Measurements from ENCODE around the gene NUTF2. TPM values are rescaled to one million over a fixed set of nuclear protein-coding genes. Genes with fewer than 3 reads are reported as not detected.

The NUTF2 gene
- total RNA-seq, 1 donor from 2014 or later, result 121 TPM

DNA sequence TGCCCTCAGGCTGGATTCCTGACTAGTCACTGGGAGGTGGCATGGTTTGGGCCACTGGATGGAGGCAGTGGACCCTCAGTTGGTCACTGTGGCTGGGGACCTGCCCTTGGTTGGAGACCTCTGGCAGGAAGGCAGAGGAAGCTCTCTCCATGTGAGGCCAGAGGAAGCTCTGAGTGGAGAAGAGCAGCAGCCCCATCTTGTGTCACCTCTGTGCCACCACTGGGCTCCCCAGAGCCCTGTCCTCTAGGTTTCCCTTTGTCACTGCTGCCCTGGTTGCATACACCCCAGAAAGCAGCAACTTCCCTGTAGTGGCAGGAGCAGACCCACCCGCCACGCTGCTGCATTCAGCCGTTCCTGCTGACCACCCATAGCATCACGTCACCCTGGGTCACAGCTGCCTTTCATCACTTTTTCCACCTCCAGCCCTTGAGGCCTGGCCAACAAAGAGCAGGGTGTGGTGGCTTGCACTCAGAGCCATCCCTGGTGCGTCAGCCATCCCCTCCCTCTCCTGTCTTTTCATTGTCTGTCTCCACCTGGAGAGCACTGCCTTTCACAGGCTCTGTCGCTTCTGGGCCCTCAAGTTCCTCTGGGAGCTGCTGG lies 73.0 kb downstream of the NUTF2 start:
- TF ChIP-seq, protein P1, sequence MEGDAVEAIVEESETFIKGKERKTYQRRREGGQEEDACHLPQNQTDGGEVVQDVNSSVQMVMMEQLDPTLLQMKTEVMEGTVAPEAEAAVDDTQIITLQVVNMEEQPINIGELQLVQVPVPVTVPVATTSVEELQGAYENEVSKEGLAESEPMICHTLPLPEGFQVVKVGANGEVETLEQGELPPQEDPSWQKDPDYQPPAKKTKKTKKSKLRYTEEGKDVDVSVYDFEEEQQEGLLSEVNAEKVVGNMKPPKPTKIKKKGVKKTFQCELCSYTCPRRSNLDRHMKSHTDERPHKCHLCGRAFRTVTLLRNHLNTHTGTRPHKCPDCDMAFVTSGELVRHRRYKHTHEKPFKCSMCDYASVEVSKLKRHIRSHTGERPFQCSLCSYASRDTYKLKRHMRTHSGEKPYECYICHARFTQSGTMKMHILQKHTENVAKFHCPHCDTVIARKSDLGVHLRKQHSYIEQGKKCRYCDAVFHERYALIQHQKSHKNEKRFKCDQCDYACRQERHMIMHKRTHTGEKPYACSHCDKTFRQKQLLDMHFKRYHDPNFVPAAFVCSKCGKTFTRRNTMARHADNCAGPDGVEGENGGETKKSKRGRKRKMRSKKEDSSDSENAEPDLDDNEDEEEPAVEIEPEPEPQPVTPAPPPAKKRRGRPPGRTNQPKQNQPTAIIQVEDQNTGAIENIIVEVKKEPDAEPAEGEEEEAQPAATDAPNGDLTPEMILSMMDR (IDR thresholded peaks at IDR 0.05), result no peak
- no peak overlapping the region for H3K27ac Mint-ChIP-seq (ENCODE audit: unreplicated experiment)
- DNase-seq (ENCODE audit: extremely low spot score, unreplicated experiment), result no peak
- peaks cover 21% of the 10 kb centered on the region for H3K4me1 Mint-ChIP-seq (ENCODE audit: unreplicated experiment)
- peaks cover under 1% of the 10 kb centered on the region for H3K36me3 Mint-ChIP-seq (ENCODE audit: unreplicated experiment)
- H3K27me3 Mint-ChIP-seq (ENCODE audit: unreplicated experiment), result no peaks in the 10 kb centered on the region
- H3K9me3 Mint-ChIP-seq (ENCODE audit: unreplicated experiment), result no peaks in the 10 kb centered on the region
- no peak overlapping the region for H3K4me3 Mint-ChIP-seq (ENCODE audit: unreplicated experiment)

Other genes starting within 250 kb of the NUTF2 start
- gene CARMIL2, start 201.8 kb upstream of the NUTF2 start, total RNA-seq, result 0.94 and 1.7 TPM in 2 replicates
- 21.3 and 23.1 TPM in 2 replicates for gene ACD, start 186.7 kb upstream of the NUTF2 start, total RNA-seq
- 4.1 and 4.6 TPM in 2 replicates for gene PARD6A, start 186.0 kb upstream of the NUTF2 start, total RNA-seq
- 10.9 and 11.7 TPM in 2 replicates for gene ENKD1, start 180.2 kb upstream of the NUTF2 start, total RNA-seq
- 2.1 and 2.8 TPM in 2 replicates for gene C16orf86, start 180.1 kb upstream of the NUTF2 start, total RNA-seq
- gene GFOD2, start 127.6 kb upstream of the NUTF2 start, total RNA-seq, result 21.9 and 22.2 TPM in 2 replicates
- 18.9 and 19.5 TPM in 2 replicates for gene RANBP10, start 40.4 kb upstream of the NUTF2 start, total RNA-seq
- gene TSNAXIP1, start 40.0 kb upstream of the NUTF2 start, total RNA-seq, result 3.6 and 4.1 TPM in 2 replicates
- 29.5 and 30.0 TPM in 2 replicates for gene THAP11, start 4.6 kb upstream of the NUTF2 start, total RNA-seq
- gene CENPT, start 760 bp downstream of the NUTF2 start, total RNA-seq, result 46.3 and 51.2 TPM in 2 replicates
- 68.2 and 75.4 TPM in 2 replicates for gene EDC4, start 26.1 kb downstream of the NUTF2 start, total RNA-seq
- 1.4 and 1.5 TPM in 2 replicates for gene NRN1L, start 38.0 kb downstream of the NUTF2 start, total RNA-seq
- 43.9 and 45.5 TPM in 2 replicates for gene PSKH1, start 46.3 kb downstream of the NUTF2 start, total RNA-seq
- gene CTRL, start 84.9 kb downstream of the NUTF2 start, total RNA-seq, result 0.39 and 0.91 TPM in 2 replicates
- gene PSMB10, start 89.9 kb downstream of the NUTF2 start, total RNA-seq, result 58.3 and 59.0 TPM in 2 replicates
- gene LCAT, start 97.2 kb downstream of the NUTF2 start, total RNA-seq, result 35.3 and 36.9 TPM in 2 replicates
- 90.7 and 91.6 TPM in 2 replicates for gene SLC12A4, start 121.7 kb downstream of the NUTF2 start, total RNA-seq
- not detected in 2 replicates for gene DPEP3, start 133.6 kb downstream of the NUTF2 start, total RNA-seq
- not detected in 2 replicates for gene DPEP2, start 152.6 kb downstream of the NUTF2 start, total RNA-seq
- not detected in 2 replicates for gene DPEP2NB, start 169.0 kb downstream of the NUTF2 start, total RNA-seq
- 7.5 and 8.8 TPM in 2 replicates for gene DDX28, start 176.3 kb downstream of the NUTF2 start, total RNA-seq
- 13.6 and 17.2 TPM in 2 replicates for gene DUS2, start 176.4 kb downstream of the NUTF2 start, total RNA-seq
- gene NFATC3, start 238.4 kb downstream of the NUTF2 start, total RNA-seq, result 42.0 and 42.3 TPM in 2 replicates

All from osteocyte (in vitro differentiated cells).